HG02798 (cell line): Measurements from ENCODE around the gene SND1.

Experiments used
- ATAC-seq: cut with Tn5 transposase; IDR thresholded peaks from one replicate; pipeline ENCODE4 v1.9.1; 2021; ENCODE audit warnings: mild to moderate bottlenecking; ENCODE audit not compliant: unreplicated experiment, poor library complexity

SND1 gene

DNA sequence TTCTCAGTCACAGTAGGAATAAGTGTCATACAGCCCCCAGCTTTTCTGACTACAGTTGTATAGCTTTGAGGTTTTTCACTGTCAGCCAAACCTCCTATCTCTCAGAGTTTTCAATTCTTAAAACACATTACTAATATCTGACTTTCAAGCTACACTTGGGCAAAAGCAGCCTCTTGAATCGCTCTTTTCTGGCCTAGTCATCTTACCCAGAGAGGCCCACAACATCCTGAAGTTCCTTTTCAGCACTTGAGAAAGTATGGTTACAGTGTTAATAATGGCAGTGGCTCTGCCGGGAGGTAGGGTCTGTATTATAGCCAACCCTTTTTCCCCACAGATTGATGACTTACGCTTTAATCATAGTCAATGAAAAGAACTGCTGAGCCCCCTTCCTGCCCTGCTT, 198.2 kb downstream of the SND1 start:
- ATAC-seq, result no peak

GRCh38 chr7:127854383-127854782, 202.4 kb downstream of the SND1 start:
- ATAC-seq, result no peak

- no peak for ATAC-seq
These were observed 205.5 kb downstream of the SND1 start for GRCh38 chr7:127857464-127857841.

- no peak for ATAC-seq
These were observed 206.3 kb downstream of the SND1 start for GRCh38 chr7:127858091-127858914.

- peak; percentile 36 for ATAC-seq
These were observed 206.9 kb downstream of the SND1 start for GRCh38 chr7:127858915-127859189.

DNA sequence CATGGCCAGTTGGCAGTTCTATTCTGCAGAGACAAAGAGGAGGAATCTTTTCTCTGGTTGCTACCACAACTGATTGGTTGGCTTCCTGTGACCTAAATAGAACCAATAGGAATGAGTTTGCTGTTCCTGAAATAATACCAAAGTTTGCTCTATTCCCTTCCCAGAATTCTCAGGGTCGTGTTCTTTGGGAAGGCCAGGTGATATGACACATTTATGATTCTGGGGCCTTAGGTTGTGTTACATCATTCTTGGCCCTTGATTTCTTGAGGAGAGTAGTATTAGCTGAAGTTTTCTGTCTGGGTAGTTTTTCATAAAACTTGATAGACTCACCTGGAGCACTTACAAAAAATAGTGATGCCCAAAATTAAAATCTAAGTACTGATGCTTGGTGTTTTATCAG, 207.3 kb downstream of the SND1 start:
- ATAC-seq, result no peak

GRCh38 chr7:127862525-127862924, 210.5 kb downstream of the SND1 start:
- no peak for ATAC-seq

GRCh38 chr7:127863082-127863481, 211.1 kb downstream of the SND1 start:
- ATAC-seq, result no peak

GRCh38 chr7:127865466-127865865, 213.5 kb downstream of the SND1 start:
- no peak for ATAC-seq

GRCh38 chr7:127870231-127870907, 218.4 kb downstream of the SND1 start:
- ATAC-seq, result peak; percentile 77

GRCh38 chr7:127871226-127871625, 219.2 kb downstream of the SND1 start:
- ATAC-seq, result no peak

DNA sequence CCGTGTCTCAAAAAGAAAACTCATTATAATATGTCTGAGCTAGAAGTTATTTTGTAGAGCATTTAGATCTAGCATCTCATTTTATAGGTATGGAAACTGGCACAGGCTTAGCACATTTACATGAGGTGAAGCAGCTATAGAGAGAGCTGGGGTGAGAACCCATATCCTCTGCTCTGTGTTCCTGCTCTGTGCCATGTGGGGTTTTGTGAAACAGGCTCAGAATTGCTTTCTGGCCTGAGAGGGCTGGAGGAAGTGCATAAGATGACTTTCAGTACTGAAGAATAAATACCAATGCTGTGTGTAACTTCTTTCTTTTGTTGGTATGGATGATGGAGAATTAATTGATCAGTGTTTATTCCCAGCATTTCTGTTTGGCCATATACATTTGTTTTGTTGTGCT, 220.1 kb downstream of the SND1 start:
- ATAC-seq, result peak; percentile 58

GRCh38 chr7:127873151-127873550, 221.2 kb downstream of the SND1 start:
- no peak for ATAC-seq

- no peak for ATAC-seq
These were observed 222.0 kb downstream of the SND1 start for GRCh38 chr7:127873715-127874636.

- ATAC-seq, result no peak
These were observed 223.1 kb downstream of the SND1 start for GRCh38 chr7:127874951-127875608.

GRCh38 chr7:127876393-127876792, 224.4 kb downstream of the SND1 start:
- no peak for ATAC-seq

DNA sequence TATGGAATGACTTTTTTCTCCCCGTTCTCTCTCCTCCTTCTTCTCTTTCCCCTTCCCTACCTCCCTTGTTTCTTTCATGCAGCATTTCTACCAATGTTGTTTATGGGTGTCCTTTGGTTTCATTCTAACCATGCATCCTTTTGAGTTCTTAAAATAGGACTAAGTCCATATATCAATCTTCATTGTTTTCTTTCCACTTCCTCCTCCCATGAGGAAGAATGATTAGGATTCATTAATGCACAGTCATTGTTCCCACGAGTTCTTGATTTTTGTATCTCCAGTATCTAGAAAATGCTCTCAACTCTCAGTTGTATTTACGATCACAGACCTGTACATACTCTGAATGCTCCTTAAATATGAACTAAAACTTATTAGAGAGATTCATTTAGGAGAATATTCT, 226.0 kb downstream of the SND1 start:
- ATAC-seq, result no peak

- ATAC-seq, result no peak
These were observed 226.8 kb downstream of the SND1 start for GRCh38 chr7:127878791-127879190.

GRCh38 chr7:127879436-127879835, 227.4 kb downstream of the SND1 start:
- ATAC-seq, result no peak

DNA sequence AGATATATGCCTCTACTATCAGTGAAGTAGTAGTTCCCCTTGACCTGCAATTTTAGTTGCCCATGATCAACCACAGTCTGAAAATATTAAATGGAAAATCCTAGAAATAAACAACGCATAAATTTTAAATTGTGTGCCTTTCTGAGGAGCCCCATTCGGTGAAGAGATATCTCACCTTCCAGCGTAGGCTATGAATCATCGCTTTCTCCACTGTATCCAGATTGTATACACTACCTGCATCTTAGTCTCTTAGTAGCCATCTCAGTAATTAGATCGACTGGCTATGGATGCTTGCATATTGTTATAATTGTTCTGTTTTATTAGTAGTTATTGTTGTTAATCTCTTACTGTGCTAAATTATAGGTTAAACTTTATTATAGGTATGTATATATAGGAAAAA, 227.9 kb downstream of the SND1 start:
- no peak for ATAC-seq

GRCh38 chr7:127880454-127880853, 228.5 kb downstream of the SND1 start:
- no peak for ATAC-seq
